GM19193 (cell line): ENCODE data around the gene POLR3E.

Experiments used
- POLR2A ChIP-seq: IDR thresholded peaks from 4 replicates; pipeline ENCODE4 v1.6.1; 2011; ENCODE audit not compliant: insufficient read depth, insufficient read length; ENCODE audit errors: extremely low read depth

POLR3E gene

GRCh38 chr16:22278441-22279230 lies 18.6 kb upstream of the POLR3E start:
- no peak for TF ChIP-seq POLR2A

GRCh38 chr16:22282254-22282892 lies 14.8 kb upstream of the POLR3E start:
- no peak for TF ChIP-seq POLR2A

GRCh38 chr16:22284637-22285036 lies 12.6 kb upstream of the POLR3E start:
- no peak for TF ChIP-seq POLR2A

GRCh38 chr16:22285080-22285479 lies 12.1 kb upstream of the POLR3E start:
- TF ChIP-seq POLR2A = no peak

GRCh38 chr16:22291020-22291419 lies 6.2 kb upstream of the POLR3E start:
- TF ChIP-seq POLR2A = no peak

- TF ChIP-seq POLR2A = no peak
These were observed 5.3 kb upstream of the POLR3E start for GRCh38 chr16:22291860-22292318.

- no peak for TF ChIP-seq POLR2A
These were observed 4.9 kb upstream of the POLR3E start for GRCh38 chr16:22292320-22292719.

GRCh38 chr16:22293137-22294106 lies 3.8 kb upstream of the POLR3E start:
- TF ChIP-seq POLR2A = no peak

GRCh38 chr16:22296225-22297113 lies 740 bp upstream of the POLR3E start:
- TF ChIP-seq POLR2A = no peak

- TF ChIP-seq POLR2A = peak; percentile 70
These were observed 893 bp downstream of the POLR3E start for GRCh38 chr16:22297871-22298733.

- no peak for TF ChIP-seq POLR2A
These were observed 1.8 kb downstream of the POLR3E start for GRCh38 chr16:22299036-22299435.

- no peak for TF ChIP-seq POLR2A
These were observed 3.3 kb downstream of the POLR3E start for GRCh38 chr16:22300427-22301071.
